ENCODE measurements around the gene TMTC2.

DNA sequence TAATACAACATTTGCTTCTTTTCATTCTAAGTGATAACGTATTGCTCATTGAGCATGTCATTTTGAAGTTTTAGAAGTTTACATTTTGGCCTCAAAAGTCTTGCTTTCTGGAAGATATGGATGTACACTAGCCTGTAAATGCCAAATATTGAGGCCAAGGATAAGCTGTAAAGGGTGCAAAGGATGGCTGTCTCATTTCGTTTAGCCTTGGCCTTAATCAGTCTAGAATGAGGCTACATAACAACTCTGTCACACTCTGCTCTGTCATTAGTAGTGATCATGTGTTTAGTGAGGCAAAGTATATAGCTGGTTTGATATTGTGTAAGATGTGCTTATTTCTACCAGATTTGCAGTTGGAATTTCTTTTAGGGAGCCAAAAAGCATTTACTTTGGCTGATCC lies 344.5 kb downstream of the TMTC2 start:
- TF ChIP-seq, protein P1, sequence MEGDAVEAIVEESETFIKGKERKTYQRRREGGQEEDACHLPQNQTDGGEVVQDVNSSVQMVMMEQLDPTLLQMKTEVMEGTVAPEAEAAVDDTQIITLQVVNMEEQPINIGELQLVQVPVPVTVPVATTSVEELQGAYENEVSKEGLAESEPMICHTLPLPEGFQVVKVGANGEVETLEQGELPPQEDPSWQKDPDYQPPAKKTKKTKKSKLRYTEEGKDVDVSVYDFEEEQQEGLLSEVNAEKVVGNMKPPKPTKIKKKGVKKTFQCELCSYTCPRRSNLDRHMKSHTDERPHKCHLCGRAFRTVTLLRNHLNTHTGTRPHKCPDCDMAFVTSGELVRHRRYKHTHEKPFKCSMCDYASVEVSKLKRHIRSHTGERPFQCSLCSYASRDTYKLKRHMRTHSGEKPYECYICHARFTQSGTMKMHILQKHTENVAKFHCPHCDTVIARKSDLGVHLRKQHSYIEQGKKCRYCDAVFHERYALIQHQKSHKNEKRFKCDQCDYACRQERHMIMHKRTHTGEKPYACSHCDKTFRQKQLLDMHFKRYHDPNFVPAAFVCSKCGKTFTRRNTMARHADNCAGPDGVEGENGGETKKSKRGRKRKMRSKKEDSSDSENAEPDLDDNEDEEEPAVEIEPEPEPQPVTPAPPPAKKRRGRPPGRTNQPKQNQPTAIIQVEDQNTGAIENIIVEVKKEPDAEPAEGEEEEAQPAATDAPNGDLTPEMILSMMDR (IDR thresholded peaks at IDR 0.05; ENCODE audit: low read depth, low read length), result no peak
- no peak for TF ChIP-seq EZH2phosphoT487 (IDR thresholded peaks at IDR 0.05; ENCODE audit: low read depth)
